Caco-2 (cell line): Measurements from ENCODE around the gene SLC9C1. TPM values are rescaled to one million over a fixed set of nuclear protein-coding genes. Genes with fewer than 3 reads are reported as not detected.

Experiments used
- Bru-seq: library from RNA; stranded (reverse); fragments of 400-500 nt; gene quantifications from one replicate; lab custom pipeline; 2021; lab: Mats Ljungman, UMichigan
- BruChase-seq, 2 experiments: library from RNA; stranded (reverse); fragments of 400-500 nt; gene quantifications; one replicate each; lab custom pipeline; 2021; lab: Mats Ljungman, UMichigan
- BruUV-seq: library from RNA; stranded (reverse); fragments of 400-500 nt; replicated peaks from 2 replicates; lab custom pipeline; 2021; lab: Mats Ljungman, UMichigan
- CTCF ChIA-PET: fragments of 300-600 bp; sonication (Branson Sonifier 250); formaldehyde crosslinking; loops from one replicate; lab custom pipeline; 2022; ENCODE audit warnings: antibody characterized with exemption; lab: Charles Lee
- POLR2A ChIA-PET: fragments of 300-600 bp; sonication (Branson Sonifier 250); formaldehyde crosslinking; loops from one replicate; lab custom pipeline; 2022; ENCODE audit warnings: antibody characterized with exemption; lab: Charles Lee
- DNase-seq, 2 experiments: peaks; one replicate each; pipeline versions ENCODE4 v3.0.0 to v3.0.0-alpha.2; 2020 to 2022
- H3K27me3 ChIP-seq: replicated peaks from 2 replicates; pipeline ENCODE4 v1.6.0; 2011; ENCODE audit warnings: low read length; ENCODE audit not compliant: control insufficient read depth, insufficient read depth
- H3K36me3 ChIP-seq: 2 replicates; pipeline ENCODE4 v1.5.1; 2011; ENCODE audit warnings: low read length; ENCODE audit not compliant: control insufficient read depth, insufficient read depth
- H3K4me1 ChIP-seq: fragments of 250-450 bp; sonication (Bioruptor Pico); 2 replicates; pipeline ENCODE4 v1.5.1; 2020; ENCODE audit warnings: mild to moderate bottlenecking
- H3K4me3 ChIP-seq: 2 replicates; pipeline ENCODE4 v1.5.1; 2011; ENCODE audit warnings: low read depth, mild to moderate bottlenecking, control low read depth, low read length
- H3K9me3 ChIP-seq: fragments of 250-450 bp; sonication (Bioruptor Pico); 2 replicates; pipeline ENCODE4 v1.5.1; 2020; ENCODE audit warnings: mild to moderate bottlenecking, moderate library complexity
- H3K27ac Mint-ChIP-seq: one replicate; pipeline ENCODE4 v1.8.0; 2022; ENCODE audit warnings: mixed read lengths; ENCODE audit not compliant: unreplicated experiment
- H3K27me3 Mint-ChIP-seq: one replicate; pipeline ENCODE4 v1.8.0; 2022; ENCODE audit warnings: mixed read lengths; ENCODE audit not compliant: insufficient read depth, unreplicated experiment
- H3K36me3 Mint-ChIP-seq: one replicate; pipeline ENCODE4 v1.8.0; 2022; ENCODE audit warnings: mild to moderate bottlenecking, mixed read lengths; ENCODE audit not compliant: insufficient read depth, unreplicated experiment
- H3K4me1 Mint-ChIP-seq: one replicate; pipeline ENCODE4 v1.8.0; 2022; ENCODE audit warnings: low read depth, mixed read lengths; ENCODE audit not compliant: unreplicated experiment
- H3K4me3 Mint-ChIP-seq: one replicate; pipeline ENCODE4 v1.8.0; 2022; ENCODE audit warnings: mild to moderate bottlenecking, moderate library complexity, mixed read lengths; ENCODE audit not compliant: unreplicated experiment
- H3K9me3 Mint-ChIP-seq: one replicate; pipeline ENCODE4 v1.8.0; 2022; ENCODE audit warnings: mixed read lengths; ENCODE audit not compliant: unreplicated experiment
- intact Hi-C: fragments of 100-400 bp; cut with micrococcal nuclease; formaldehyde crosslinking; loops from one replicate; pipeline ENCODE4 v1.10.0; 2022; ENCODE audit not compliant: unreplicated experiment
- long read RNA-seq: library from polyadenylated mRNA; stranded (forward); transcript quantifications from one replicate; pipeline ENCODE4 v2.0.0, GENCODE V29; 2022
- total RNA-seq: library from RNA; stranded (reverse); gene quantifications from 2 replicates; pipeline ENCODE4 v1.2.3, GENCODE V29; 2022
- TF ChIP-seq, protein P1 (sequence below), 2 experiments: fragments of 200-600 bp in 1 of 2; IDR thresholded peaks; 1 replicate in 1 of 2; 2 replicates in 1 of 2; pipeline versions ENCODE4 v1.5.1 to v1.8.0; 2011 to 2022; ENCODE audit warnings: antibody characterized with exemption in 1 of 2, control low read depth in 1 of 2, inconsistent platforms in 1 of 2, low read depth in 1 of 2, low read length in 1 of 2, mild to moderate bottlenecking in 1 of 2, moderate library complexity in 1 of 2; ENCODE audit not compliant: insufficient read depth in 1 of 2, severe bottlenecking in 1 of 2, unreplicated experiment in 1 of 2

Gene SLC9C1
- total RNA-seq (0.23 TPM in 1 of 2 replicates, not detected in the other), Bru-seq, nascent RNA (percentile 30 among the genes with signal in this experiment), BruChase-seq, experiment 1, labeled RNA remaining after a 2-hour chase (percentile 25 among the genes with signal in this experiment), BruChase-seq, experiment 2, labeled RNA remaining after a 6-hour chase (percentile 17 among the genes with signal in this experiment)
- long read RNA-seq, partial matches to known transcripts: 0 of 5 reads
- long read RNA-seq, other reads (novel, unspliced or antisense): 5 of 5 reads

DNA sequence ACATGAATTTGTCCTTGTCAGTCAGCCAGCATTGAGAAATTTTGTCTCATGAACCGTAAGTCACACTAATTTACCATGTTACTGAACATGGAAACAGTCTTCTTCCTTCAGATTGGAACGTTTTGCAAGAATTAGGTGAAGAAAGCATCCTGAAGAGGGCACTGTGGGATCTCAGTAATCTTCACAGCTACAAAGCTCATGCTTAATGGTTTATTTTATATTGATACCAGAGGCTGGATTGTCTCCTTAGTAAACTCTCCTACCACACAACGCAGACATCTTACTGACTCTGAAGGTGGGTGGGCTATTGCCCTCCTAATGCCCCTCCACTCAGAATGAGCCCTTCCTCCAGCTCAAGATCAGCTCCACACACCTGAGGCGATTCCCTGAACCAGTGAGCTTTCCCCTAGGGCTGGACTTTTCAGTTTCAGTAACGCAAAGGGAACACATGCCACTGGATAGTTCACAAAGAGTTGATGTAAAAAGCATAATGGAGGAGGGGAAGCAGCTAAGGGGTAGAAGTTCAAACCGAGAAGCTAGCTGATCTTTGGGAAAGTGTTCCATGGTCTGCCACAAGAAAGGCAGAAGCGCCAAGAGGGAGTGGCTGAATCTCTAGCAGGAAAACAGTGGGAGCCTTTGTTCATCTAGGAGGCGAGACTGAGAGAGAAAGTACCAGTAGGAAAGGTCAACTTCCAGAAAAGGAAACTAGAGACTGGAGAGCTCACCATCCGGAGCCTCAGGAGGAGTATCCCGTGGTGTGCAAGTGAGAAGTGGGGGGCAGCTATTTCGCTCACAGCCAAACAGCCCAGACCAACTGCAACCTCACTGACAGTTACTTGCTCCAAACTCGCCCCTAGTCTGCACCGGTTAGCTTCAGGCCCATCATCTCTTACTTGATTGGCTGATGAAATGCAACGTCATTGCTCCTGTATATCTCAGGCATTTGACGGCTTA, at the start of gene SLC9C1:
Gene SLC9C1, minus strand, starts transcription at position 849 of the 954 bp plus-strand sequence. CDS start 7,425 bp downstream, outside the sequence.
- Mint-ChIP-seq H3K36me3 (no peaks in the 10 kb centered on the region), H3K27me3 (no peaks in the 10 kb centered on the region), H3K27ac (peak within 1 kb of the TSS; percentile 78), H3K4me1 (no peaks in the 10 kb centered on the region), H3K9me3 (no peaks in the 10 kb centered on the region), H3K4me3 (peak within 1 kb of the TSS; percentile 89)
- CTCF ChIA-PET: interaction anchor here (0.6 to 2.8 kb wide), 18 partner anchors 8 to 239 kb away, joined by 3 to 58 read pairs (median 6); no protein-coding TSS in a partner anchor
- Histone ChIP-seq H3K4me3 (peak within 1 kb of the TSS; percentile 45), H3K4me1 (no peaks in the 10 kb centered on the region), H3K9me3 (no peaks in the 10 kb centered on the region), H3K36me3 (no peaks in the 10 kb centered on the region), H3K27me3 (no peaks in the 10 kb centered on the region)
- intact Hi-C loops: loop anchor here (1.0 to 2.0 kb wide), 6 partner anchors 29 to 237 kb away; no protein-coding TSS in a partner anchor
- POLR2A ChIA-PET: interaction anchor here (0.8 to 1.2 kb wide), 3 partner anchors 12 to 238 kb away, joined by 4 to 11 read pairs (median 5); no protein-coding TSS in a partner anchor
- DNase-seq: peak; percentile 49 to 66
- TF ChIP-seq, protein P1, sequence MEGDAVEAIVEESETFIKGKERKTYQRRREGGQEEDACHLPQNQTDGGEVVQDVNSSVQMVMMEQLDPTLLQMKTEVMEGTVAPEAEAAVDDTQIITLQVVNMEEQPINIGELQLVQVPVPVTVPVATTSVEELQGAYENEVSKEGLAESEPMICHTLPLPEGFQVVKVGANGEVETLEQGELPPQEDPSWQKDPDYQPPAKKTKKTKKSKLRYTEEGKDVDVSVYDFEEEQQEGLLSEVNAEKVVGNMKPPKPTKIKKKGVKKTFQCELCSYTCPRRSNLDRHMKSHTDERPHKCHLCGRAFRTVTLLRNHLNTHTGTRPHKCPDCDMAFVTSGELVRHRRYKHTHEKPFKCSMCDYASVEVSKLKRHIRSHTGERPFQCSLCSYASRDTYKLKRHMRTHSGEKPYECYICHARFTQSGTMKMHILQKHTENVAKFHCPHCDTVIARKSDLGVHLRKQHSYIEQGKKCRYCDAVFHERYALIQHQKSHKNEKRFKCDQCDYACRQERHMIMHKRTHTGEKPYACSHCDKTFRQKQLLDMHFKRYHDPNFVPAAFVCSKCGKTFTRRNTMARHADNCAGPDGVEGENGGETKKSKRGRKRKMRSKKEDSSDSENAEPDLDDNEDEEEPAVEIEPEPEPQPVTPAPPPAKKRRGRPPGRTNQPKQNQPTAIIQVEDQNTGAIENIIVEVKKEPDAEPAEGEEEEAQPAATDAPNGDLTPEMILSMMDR (IDR thresholded peaks at IDR 0.05; ENCODE audit: insufficient read depth in 1 of 2, low read depth in 1 of 2, low read length in 1 of 2, severe bottlenecking in 1 of 2, unreplicated experiment in 1 of 2): peak; percentile 57 to 68
- TSS peak; percentile 67 for BruUV-seq

DNA sequence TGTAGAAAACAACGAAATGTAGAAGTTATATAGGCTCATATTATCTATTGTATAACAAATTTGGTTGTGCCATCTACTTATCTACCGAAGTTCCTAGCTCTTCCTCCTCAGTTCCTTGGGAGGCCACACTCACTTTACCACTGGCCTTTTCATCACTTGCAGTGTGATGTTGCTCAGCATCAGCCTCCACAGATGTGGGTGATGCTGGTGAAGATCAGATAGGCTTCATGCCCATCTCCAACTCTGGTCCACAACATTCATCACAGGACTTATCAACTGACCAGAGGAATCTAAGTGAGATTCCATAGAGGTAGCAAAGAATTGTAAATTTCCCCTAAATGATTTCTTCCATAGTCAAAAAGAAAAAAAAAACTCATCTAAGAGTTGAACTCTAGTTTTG, 47.4 kb upstream of the SLC9C1 start:
- H3K4me3 ChIP-seq: no peak overlapping the region
- Mint-ChIP-seq H3K27ac (no peak overlapping the region), H3K9me3 (no peaks in the 10 kb centered on the region), H3K4me3 (no peak overlapping the region), H3K27me3 (peaks cover 3% of the 10 kb centered on the region), H3K4me1 (no peaks in the 10 kb centered on the region), H3K36me3 (no peaks in the 10 kb centered on the region)
- TF ChIP-seq, protein P1 (IDR thresholded peaks at IDR 0.05; ENCODE audit: insufficient read depth in 1 of 2, low read depth in 1 of 2, low read length in 1 of 2, severe bottlenecking in 1 of 2, unreplicated experiment in 1 of 2): no peak
- ChIA-PET CTCF (no interaction called here), POLR2A (no interaction called here)
- DNase-seq: no peak
- intact Hi-C loops: no loop called here
- BruUV-seq: no TSS peak
- no peaks in the 10 kb centered on the region; the same call in 1 of the 2 replicates for H3K9me3 ChIP-seq
- H3K4me1 ChIP-seq: no peaks in the 10 kb centered on the region
- no peaks in the 10 kb centered on the region; the same call in 1 of the 2 replicates for H3K27me3 ChIP-seq
- no peaks in the 10 kb centered on the region for H3K36me3 ChIP-seq

DNA sequence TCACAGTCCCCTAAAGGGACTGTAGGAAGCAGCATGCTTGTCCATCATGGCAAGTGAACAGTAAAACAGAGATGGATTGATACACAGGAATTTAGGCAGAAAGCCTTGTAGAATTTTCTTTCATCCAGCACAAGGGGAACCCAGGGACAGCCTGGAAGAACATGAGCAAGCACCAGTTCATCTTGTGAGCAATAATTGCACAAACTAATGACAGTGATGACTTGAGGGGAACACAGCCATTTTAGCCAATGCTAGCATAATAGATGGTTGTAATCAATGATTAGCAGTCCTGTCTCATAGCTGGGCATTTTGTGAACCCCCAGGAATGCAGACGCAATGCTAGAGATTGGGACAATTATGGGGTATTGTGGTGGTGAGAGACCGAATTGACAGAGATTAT, 45.6 kb upstream of the SLC9C1 start:
- BruUV-seq: no TSS peak
- intact Hi-C loops: no loop called here

More for the DNA sequence above, 45.6 kb upstream of the SLC9C1 start:
- CTCF ChIA-PET: no interaction called here
- Mint-ChIP-seq H3K27me3 (no peaks in the 10 kb centered on the region), H3K4me1 (no peaks in the 10 kb centered on the region), H3K4me3 (no peak overlapping the region), H3K36me3 (no peaks in the 10 kb centered on the region), H3K27ac (no peak overlapping the region), H3K9me3 (no peaks in the 10 kb centered on the region)
- Histone ChIP-seq H3K27me3 (no peaks in the 10 kb centered on the region; the same call in 1 of the 2 replicates), H3K4me1 (no peaks in the 10 kb centered on the region), H3K4me3 (no peak overlapping the region), H3K36me3 (no peaks in the 10 kb centered on the region), H3K9me3 (no peaks in the 10 kb centered on the region; the same call in 1 of the 2 replicates)
- no peak for DNase-seq
- TF ChIP-seq, protein P1 (IDR thresholded peaks at IDR 0.05; ENCODE audit: insufficient read depth in 1 of 2, low read depth in 1 of 2, low read length in 1 of 2, severe bottlenecking in 1 of 2, unreplicated experiment in 1 of 2): no peak
- POLR2A ChIA-PET: no interaction called here
